Ecto neural progenitor cell (in vitro differentiated cells): ENCODE measurements around the gene DHX35.

Experiments used
- DNase-seq: peaks from one replicate; pipeline ENCODE4 v3.0.0-alpha.2; 2018; ENCODE audit warnings: low spot score

Gene DHX35

GRCh38 chr20:39025883-39026282 is 63.7 kb downstream of the DHX35 start:
- no peak for DNase-seq

- no peak for DNase-seq
Measured at GRCh38 chr20:39029364-39029763, 67.2 kb downstream of the DHX35 start.

- DNase-seq, result no peak
Measured at GRCh38 chr20:39032997-39033396, 70.9 kb downstream of the DHX35 start.

GRCh38 chr20:39036011-39036410 is 73.9 kb downstream of the DHX35 start:
- no peak for DNase-seq

DNA sequence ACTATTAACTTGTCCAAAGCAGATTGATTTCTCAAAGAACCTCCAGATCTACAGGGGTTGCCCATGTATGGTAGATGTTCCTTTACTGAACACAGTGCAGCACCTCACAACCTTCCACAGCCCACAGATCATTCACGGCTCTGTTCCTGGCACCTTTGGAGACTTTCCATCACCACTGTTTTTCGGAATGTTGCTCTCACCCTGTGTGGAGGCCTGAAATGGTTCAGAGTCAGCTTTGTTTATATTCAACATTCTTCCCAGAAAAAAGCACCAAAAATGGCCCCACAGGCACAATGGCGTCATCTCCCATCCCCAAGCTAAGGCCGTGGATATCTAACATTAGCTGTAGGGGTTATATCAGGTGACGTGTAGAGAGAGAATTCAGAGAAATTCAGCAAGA is 74.7 kb downstream of the DHX35 start:
- DNase-seq, result no peak

DNA sequence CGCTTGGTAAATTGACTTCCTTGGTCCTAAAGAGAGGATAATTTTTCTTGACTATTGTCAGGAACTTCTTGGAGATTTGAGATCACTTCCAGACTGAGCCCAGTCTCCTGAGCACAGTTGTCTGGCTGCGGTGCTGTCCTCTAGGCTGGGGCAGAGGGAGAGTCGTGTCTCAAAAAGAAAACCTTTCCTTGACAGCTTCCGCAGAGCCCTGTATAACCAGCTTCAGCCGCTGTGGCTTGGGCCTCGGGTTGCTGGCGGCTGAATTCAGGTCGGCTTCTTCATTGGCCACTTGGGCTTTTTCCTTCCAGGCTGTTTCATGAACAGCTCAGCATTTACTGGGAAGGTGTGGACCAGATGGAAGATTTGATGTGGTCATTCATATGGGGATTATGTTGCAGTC is 75.9 kb downstream of the DHX35 start:
- DNase-seq, result no peak

GRCh38 chr20:39038495-39038894 is 76.4 kb downstream of the DHX35 start:
- DNase-seq, result no peak

DNA sequence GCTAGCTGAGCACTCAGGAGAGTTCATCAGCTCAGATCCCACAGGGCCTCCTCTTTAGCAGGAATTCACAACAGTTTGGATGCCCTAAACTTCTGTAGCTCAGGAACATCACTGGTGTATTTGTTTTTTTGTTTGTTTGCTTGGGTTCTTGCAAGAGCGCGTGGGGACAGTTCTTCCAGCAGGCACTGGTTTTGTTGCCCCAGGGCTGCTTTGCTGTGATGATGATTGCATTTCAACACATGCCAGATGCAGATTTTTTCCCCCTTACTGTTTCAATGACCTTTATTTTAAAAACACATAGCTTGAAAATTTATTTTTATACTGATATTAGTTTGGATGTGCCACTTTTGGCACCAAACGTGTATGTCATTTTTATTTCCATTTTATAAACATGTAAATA is 77.1 kb downstream of the DHX35 start:
- DNase-seq, result no peak

DNA sequence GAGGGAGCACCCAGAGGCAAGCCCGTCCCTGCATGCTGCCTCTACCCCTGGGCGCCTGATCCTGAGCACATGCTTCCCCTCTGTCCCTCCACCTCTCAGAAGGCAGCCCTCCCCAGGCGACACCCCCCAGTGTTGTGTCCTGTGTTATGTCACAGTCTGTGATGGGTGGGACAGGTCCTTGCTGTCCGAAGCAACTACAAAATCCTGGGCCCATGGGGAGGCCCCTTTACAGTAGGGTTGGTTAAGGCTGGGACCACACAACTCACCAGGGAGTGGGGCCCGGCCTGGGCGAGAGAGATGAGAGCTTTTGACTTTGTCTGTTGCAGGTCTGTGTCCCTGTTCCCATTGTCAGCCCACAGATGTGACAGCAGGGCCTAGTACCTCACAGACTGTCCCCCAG is 78.0 kb downstream of the DHX35 start:
- DNase-seq, result no peak

GRCh38 chr20:39041067-39041466 is 78.9 kb downstream of the DHX35 start:
- DNase-seq, result no peak

DNA sequence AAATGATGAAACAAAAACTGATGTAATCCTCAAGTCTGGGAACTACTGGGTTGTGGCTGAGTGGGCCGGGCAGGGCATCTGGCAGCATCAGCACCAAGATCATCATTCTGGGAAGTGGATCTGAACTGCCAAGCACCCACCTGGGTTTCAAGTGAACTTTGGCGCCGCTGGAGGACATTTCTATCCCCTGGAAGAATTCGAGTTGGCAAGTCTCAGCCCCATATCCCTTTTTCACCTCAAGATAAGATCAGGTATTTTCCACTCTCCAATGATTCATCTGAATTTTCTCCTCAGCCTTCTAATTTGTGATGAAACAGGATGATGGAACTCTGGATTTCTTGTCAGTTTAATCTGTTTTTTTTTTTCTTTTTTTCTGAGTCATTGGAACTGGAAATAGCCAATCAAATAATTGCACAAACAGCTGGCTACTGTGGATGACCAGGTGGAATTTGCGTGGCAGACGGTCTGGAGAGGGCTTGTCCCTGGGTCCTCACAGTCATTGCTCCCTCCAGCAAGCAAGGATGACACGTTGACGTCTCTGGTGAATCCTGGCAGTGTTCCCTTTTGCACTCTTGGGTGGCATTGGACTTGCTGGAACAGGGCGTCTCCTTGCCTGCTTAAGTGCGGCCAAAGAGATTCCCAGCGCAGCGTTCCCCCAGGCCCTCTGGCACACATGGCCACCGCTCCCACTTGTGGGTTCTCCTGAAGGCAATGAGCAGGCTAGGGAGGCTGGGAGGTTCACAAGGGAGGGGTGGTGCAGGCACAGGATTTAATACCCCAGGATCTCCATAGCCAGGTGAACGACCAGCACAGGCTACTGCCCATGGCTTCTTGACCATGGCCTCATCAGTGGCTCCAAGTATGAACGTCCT is 80.4 kb downstream of the DHX35 start:
- DNase-seq, result no peak

- DNase-seq, result no peak
Measured at GRCh38 chr20:39044501-39044900, 82.4 kb downstream of the DHX35 start.

DNA sequence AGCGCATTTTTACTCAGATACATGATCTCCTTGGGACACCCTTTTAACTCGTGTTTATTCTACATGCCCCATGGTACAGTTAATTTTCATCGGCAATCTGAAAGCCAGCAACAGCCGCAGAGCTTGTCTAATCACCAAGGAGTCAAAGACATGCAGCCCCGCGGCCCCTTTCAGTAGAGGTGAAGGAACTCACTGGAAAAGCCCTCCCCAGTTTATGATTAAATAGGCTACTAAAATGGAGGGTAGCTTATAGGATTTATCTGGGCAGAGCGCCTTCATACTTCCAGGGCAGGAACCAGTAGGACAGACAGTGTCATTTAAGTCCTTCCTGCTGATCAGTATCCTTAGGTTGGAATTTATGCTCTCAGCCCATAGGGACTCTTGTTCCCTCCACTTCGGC is 83.5 kb downstream of the DHX35 start:
- DNase-seq, result no peak

GRCh38 chr20:39047417-39047985 is 85.4 kb downstream of the DHX35 start:
- no peak for DNase-seq

GRCh38 chr20:39048000-39048696 is 86.0 kb downstream of the DHX35 start:
- peak; percentile 81 for DNase-seq

- no peak for DNase-seq
Measured at GRCh38 chr20:39049148-39049547, 87.0 kb downstream of the DHX35 start.

- peak; percentile 91 for DNase-seq
Measured at GRCh38 chr20:39049684-39050554, 87.8 kb downstream of the DHX35 start.

- no peak for DNase-seq
Measured at GRCh38 chr20:39050555-39050902, 88.4 kb downstream of the DHX35 start.

DNA sequence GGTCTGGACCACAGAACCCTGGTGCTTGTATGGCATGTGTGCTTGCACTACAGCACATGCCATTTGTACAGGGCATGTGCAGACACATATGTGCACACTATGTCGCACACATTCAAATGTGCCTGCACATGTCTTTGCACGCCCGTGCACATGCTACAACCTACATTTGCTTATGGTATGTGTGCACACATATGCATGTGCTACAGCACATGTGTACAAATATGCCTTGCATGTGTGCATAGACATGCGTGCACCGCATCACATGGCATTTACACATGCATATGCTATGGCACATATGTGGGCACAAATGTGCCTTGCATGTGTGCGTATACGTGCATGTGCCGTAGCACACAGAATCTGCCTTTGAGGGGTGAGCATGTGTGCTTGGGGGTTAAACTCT is 90.5 kb downstream of the DHX35 start:
- DNase-seq, result no peak

- DNase-seq, result no peak
Measured at GRCh38 chr20:39057143-39057542, 95.0 kb downstream of the DHX35 start.

DNA sequence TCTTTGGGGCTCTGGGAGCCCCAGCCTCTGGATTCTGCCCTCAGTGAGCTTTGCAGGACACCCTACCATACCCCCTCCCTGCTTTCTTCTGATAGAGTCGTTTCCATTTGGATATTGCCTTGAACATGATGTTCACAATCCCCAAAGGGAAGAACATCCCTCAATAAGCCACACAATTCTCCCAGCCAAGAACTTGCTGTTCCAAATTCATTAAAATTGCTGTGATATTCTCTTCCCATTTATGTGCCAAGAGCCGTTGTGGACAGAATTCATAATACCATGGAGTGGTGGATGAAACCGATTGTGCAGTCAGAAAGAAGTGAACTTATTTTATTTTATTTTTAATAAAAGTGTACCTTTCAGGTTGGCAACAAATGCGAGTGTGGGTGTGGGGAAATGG is 95.8 kb downstream of the DHX35 start:
- no peak for DNase-seq

DNA sequence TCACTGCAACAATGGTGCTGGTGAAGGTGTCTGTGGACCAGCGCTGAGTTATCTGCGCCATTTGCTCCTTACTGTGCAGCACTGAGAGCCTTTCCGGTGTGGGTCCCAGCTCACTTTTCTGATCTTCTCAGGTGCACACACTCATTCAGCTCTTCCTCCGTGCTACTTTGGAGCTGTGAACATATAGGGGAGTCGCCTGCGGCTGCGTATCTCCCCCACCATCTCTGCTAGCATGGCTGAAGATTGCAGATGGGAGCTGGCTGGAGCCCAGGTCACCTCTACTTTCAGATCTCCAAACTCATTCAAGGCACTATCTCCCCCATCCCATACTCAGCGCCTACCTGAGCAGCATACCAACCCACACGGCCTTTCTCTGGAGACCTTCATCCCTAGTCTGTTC is 96.9 kb downstream of the DHX35 start:
- no peak for DNase-seq
